Endothelial cell of umbilical vein (primary cell): ENCODE measurements around the gene SNRNP35. TPM values are rescaled to one million over a fixed set of nuclear protein-coding genes. Genes with fewer than 3 reads are reported as not detected.

Experiments used
- BruUV-seq: library from RNA; stranded (reverse); fragments of 400-500 nt; replicated peaks from 2 replicates; lab custom pipeline; 2021; lab: Mats Ljungman, UMichigan
- CTCF ChIA-PET: fragments of 300-600, 350-600 bp; sonication (Branson Sonifier 250); formaldehyde crosslinking; loops from one replicate; lab custom pipeline; 2021; ENCODE audit warnings: antibody characterized with exemption, inconsistent platforms; lab: Charles Lee
- POLR2A ChIA-PET: fragments of 300-600, 350-600 bp; sonication (Branson Sonifier 250); formaldehyde crosslinking; loops from one replicate; lab custom pipeline; 2021; ENCODE audit warnings: antibody characterized with exemption, inconsistent platforms; lab: Charles Lee
- DNase-seq: peaks from one replicate; pipeline ENCODE4 v3.0.0-alpha.2; 2011; ENCODE audit warnings: low read depth, low spot score
- FAIRE-seq: peaks from 2 replicates; lab custom pipeline; 2011; peaks lifted over from hg19 to GRCh38; lab: Jason Lieb, UNC
- H2AFZ ChIP-seq: 2 replicates; pipeline ENCODE4 v1.6.0; 2012; ENCODE audit warnings: low read depth, low read length, control low read depth, inconsistent platforms
- H3K27ac ChIP-seq: 2 replicates; pipeline ENCODE4 v1.5.1; 2011; ENCODE audit warnings: low read depth, mild to moderate bottlenecking, control low read depth, low read length, moderate library complexity; ENCODE audit not compliant: insufficient read depth
- H3K27me3 ChIP-seq, 2 experiments: 2 replicates each; pipeline versions ENCODE4 v1.6.0 to v1.6.1; 2011; ENCODE audit warnings: low read length in 2 of 2, mixed read lengths in 1 of 2; ENCODE audit not compliant: control insufficient read depth in 2 of 2, insufficient read depth in 2 of 2
- H3K36me3 ChIP-seq, 2 experiments: 2 replicates in 1 of 2; 3 replicates in 1 of 2; pipeline ENCODE4 v1.5.1; 2011; ENCODE audit warnings: low read length in 2 of 2, mild to moderate bottlenecking in 1 of 2, moderate library complexity in 1 of 2; ENCODE audit not compliant: control insufficient read depth in 2 of 2, insufficient read depth in 2 of 2; ENCODE audit errors: extremely low read depth in 1 of 2
- H3K4me1 ChIP-seq: 3 replicates; pipeline ENCODE4 v1.5.1; 2011; ENCODE audit warnings: mild to moderate bottlenecking, low read length; ENCODE audit not compliant: control insufficient read depth, insufficient read depth; ENCODE audit errors: extremely low read depth
- H3K4me2 ChIP-seq: 2 replicates; pipeline ENCODE4 v1.6.1; 2011; ENCODE audit warnings: low read length, control low read depth, mixed read lengths; ENCODE audit not compliant: insufficient read depth
- H3K4me3 ChIP-seq, 3 experiments: fragments of 200-600 bp in 1 of 3; sonication (generic), shearing (Covaris generic) in 1 of 3; replicated peaks in 1 of 3; 2 replicates each; pipeline ENCODE4 v1.5.1; 2011 to 2016; ENCODE audit warnings: control low read depth in 3 of 3, low read length in 3 of 3, mild to moderate bottlenecking in 2 of 3, inconsistent platforms in 1 of 3, low read depth in 1 of 3, moderate library complexity in 1 of 3; ENCODE audit not compliant: insufficient read depth in 1 of 3
- H3K79me2 ChIP-seq: 2 replicates; pipeline ENCODE4 v1.6.0; 2012; ENCODE audit warnings: low read length, inconsistent platforms; ENCODE audit not compliant: control insufficient read depth, insufficient read depth
- H3K9ac ChIP-seq: replicated peaks from 2 replicates; pipeline ENCODE3; 2011; ENCODE audit warnings: low read length, control low read depth; ENCODE audit not compliant: insufficient read depth; ENCODE audit errors: extremely low read depth
- H3K9me1 ChIP-seq: replicated peaks from 3 replicates; pipeline ENCODE4 v1.6.0; 2011; ENCODE audit warnings: mild to moderate bottlenecking, low read length; ENCODE audit not compliant: control insufficient read depth, insufficient read depth; ENCODE audit errors: extremely low read depth
- H3K9me3 ChIP-seq: replicated peaks from 2 replicates; pipeline ENCODE4 v1.5.1; 2012; ENCODE audit warnings: low read length, inconsistent platforms; ENCODE audit not compliant: control insufficient read depth, insufficient read depth
- H4K20me1 ChIP-seq: replicated peaks from 2 replicates; pipeline ENCODE3; 2011; ENCODE audit warnings: mild to moderate bottlenecking, low read length; ENCODE audit not compliant: control insufficient read depth, insufficient read depth; ENCODE audit errors: extremely low read depth
- CTCF ChIP-seq, 2 donors: IDR thresholded peaks; 1 replicate in 1 of 2; 2 replicates in 1 of 2; pipeline ENCODE4 v1.5.1; 2011; ENCODE audit warnings: low read length in 2 of 2, mild to moderate bottlenecking in 2 of 2, moderate library complexity in 2 of 2, control low read depth in 1 of 2, inconsistent platforms in 1 of 2, low read depth in 1 of 2; ENCODE audit not compliant: insufficient read depth in 1 of 2; ENCODE audit errors: extremely low read depth in 1 of 2
- EZH2 ChIP-seq: IDR thresholded peaks from 2 replicates; pipeline ENCODE4 v1.6.1; 2012; ENCODE audit warnings: borderline replicate concordance, low read depth, mild to moderate bottlenecking, moderate library complexity, low read length, inconsistent platforms; ENCODE audit not compliant: severe bottlenecking
- FOS ChIP-seq: IDR thresholded peaks from 2 replicates; pipeline ENCODE4 v1.6.1; 2011; ENCODE audit warnings: mild to moderate bottlenecking, low read length, moderate library complexity, borderline replicate concordance; ENCODE audit not compliant: insufficient read depth
- GATA2 ChIP-seq: IDR thresholded peaks from 2 replicates; pipeline ENCODE4 v1.7.0; 2011; ENCODE audit warnings: low read depth, mild to moderate bottlenecking, moderate library complexity, mixed read lengths, low read length; ENCODE audit not compliant: insufficient read length, insufficient read depth
- JUN ChIP-seq: IDR thresholded peaks from 2 replicates; pipeline ENCODE4 v1.6.1; 2011; ENCODE audit warnings: borderline replicate concordance, low read depth; ENCODE audit not compliant: insufficient read length, insufficient read depth
- MYC ChIP-seq: IDR thresholded peaks from one replicate; pipeline ENCODE4 v1.6.1; 2011; ENCODE audit warnings: mild to moderate bottlenecking, low read depth, low read length
- POLR2A ChIP-seq: IDR thresholded peaks from 2 replicates; pipeline ENCODE4 v1.6.1; 2012; ENCODE audit warnings: low read depth, mild to moderate bottlenecking, control low read depth, low read length
- POLR2AphosphoS5 ChIP-seq: IDR thresholded peaks from 2 replicates; pipeline ENCODE4 v1.6.1; 2012; ENCODE audit warnings: low read depth, mild to moderate bottlenecking, control low read depth, low read length, moderate library complexity; ENCODE audit not compliant: insufficient read depth
- dilution Hi-C: fragments of 300-500 bp; cut with MboI; formaldehyde crosslinking; loops from one replicate; pipeline ENCODE4 v1.15.0; 2019; ENCODE audit warnings: low sequenced_read_pairs; ENCODE audit not compliant: extremely low pct_ligation_motif_present
- intact Hi-C: fragments of 100-400 bp; cut with micrococcal nuclease; formaldehyde crosslinking; loops from one replicate; pipeline ENCODE4 v1.10.0; 2022
- polyA plus RNA-seq, 4 experiments: library from polyadenylated mRNA; depleted of rRNA in 3 of 4; stranded (reverse) in 3 of 4; unstranded in 1 of 4; fragments of >200 nt; gene quantifications; 2 replicates each; pipeline versions ENCODE4 v1.2.1 to v1.2.3, GENCODE V29; 2011 to 2012; ENCODE audit warnings: missing spikeins in 1 of 4
- total RNA-seq: library from RNA; stranded (reverse); gene quantifications from 2 replicates; pipeline ENCODE4 v1.2.3, GENCODE V29; 2021
- TF ChIP-seq, protein P1 (sequence below): IDR thresholded peaks from 2 replicates; pipeline ENCODE4 v1.6.1; 2011; ENCODE audit not compliant: insufficient read depth, insufficient read length

The SNRNP35 gene
- total and polyA plus RNA-seq, 2 donors (not counting 3 experiments of a cell fraction or from before 2014, with no cell fraction given): 15.9 to 30.6 TPM

- Histone ChIP-seq H3K4me2 (no peak overlapping the region), H3K4me1 (peaks cover 13% of the 10 kb centered on the region), H3K9ac (no peak overlapping the region), H3K27ac (no peak overlapping the region), H3K4me3 (no peak overlapping the region), H3K36me3 (peaks cover 4 to 13% of the 10 kb centered on the region in 2 experiments), H4K20me1 (no peaks in the 10 kb centered on the region), H3K9me3 (no peaks in the 10 kb centered on the region), H3K27me3 (no peaks in the 10 kb centered on the region), H3K9me1 (no peaks in the 10 kb centered on the region), H2AFZ (no peak overlapping the region), H3K79me2 (no peaks in the 10 kb centered on the region)
- intact Hi-C loops (loop anchor here (5.0 kb wide), 1 partner anchor 37 kb away; the partner anchor contains the start of gene RILPL2), dilution Hi-C loops (no loop called here)
- TF ChIP-seq JUN (no peak), POLR2A (no peak), EZH2 (no peak), FOS (no peak), MYC (no peak), POLR2AphosphoS5 (no peak), CTCF (IDR thresholded peaks at IDR 0.05; ENCODE audit: extremely low read depth in 1 of 2, insufficient read depth in 1 of 2, low read depth in 1 of 2, low read length in 2 of 2) (no peak), GATA2 (no peak)
- TF ChIP-seq, protein P1, sequence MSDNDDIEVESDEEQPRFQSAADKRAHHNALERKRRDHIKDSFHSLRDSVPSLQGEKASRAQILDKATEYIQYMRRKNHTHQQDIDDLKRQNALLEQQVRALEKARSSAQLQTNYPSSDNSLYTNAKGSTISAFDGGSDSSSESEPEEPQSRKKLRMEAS: no peak
- DNase-seq (no peak), FAIRE-seq (no peak)
- POLR2A ChIA-PET: no interaction called here
- BruUV-seq: no TSS peak
- CTCF ChIA-PET: no interaction called here
Observed at GRCh38 chr12:123474485-123475245, 16.7 kb downstream of the SNRNP35 start.
